Uterus (tissue), 2 donors: Measurements from ENCODE around the gene TNFRSF11A.

Source experiments
- POLR2A ChIP-seq, 2 donors: fragments of 450-650 bp; IDR thresholded peaks; one replicate each; pipeline ENCODE4 v1.6.1; 2016; ENCODE audit warnings: antibody characterized with exemption in 2 of 2, mild to moderate bottlenecking in 1 of 2, moderate library complexity in 1 of 2
- TF ChIP-seq, protein P1 (sequence below), 4 experiments: fragments of 200-600 bp in 2 of 4; fragments of 450-650 bp in 2 of 4; sonication (generic) in 2 of 4; IDR thresholded peaks; one replicate each; pipeline ENCODE4 v1.5.1; 2016 to 2019; ENCODE audit warnings: antibody characterized with exemption in 4 of 4, mild to moderate bottlenecking in 2 of 4, moderate library complexity in 1 of 4

DNA sequence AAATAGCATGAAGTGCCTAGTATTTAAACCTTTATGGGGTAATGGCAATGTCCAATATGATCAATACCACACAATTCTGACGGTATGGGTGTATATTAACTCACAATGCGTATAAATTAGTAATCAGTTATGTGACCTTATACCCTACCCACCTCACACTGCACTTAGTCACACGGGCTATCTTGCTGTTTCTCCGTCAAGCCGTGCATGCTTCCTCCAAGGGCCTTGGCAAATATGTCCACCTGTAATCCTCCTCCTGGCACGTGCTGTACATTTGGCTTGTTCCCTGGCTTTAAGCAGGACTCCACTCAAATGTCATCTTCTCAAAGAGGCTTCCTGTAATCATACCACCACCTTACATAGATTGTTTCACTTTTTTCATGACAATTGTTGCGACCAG lies 12.2 kb downstream of the TNFRSF11A start:
- TF ChIP-seq, protein P1, sequence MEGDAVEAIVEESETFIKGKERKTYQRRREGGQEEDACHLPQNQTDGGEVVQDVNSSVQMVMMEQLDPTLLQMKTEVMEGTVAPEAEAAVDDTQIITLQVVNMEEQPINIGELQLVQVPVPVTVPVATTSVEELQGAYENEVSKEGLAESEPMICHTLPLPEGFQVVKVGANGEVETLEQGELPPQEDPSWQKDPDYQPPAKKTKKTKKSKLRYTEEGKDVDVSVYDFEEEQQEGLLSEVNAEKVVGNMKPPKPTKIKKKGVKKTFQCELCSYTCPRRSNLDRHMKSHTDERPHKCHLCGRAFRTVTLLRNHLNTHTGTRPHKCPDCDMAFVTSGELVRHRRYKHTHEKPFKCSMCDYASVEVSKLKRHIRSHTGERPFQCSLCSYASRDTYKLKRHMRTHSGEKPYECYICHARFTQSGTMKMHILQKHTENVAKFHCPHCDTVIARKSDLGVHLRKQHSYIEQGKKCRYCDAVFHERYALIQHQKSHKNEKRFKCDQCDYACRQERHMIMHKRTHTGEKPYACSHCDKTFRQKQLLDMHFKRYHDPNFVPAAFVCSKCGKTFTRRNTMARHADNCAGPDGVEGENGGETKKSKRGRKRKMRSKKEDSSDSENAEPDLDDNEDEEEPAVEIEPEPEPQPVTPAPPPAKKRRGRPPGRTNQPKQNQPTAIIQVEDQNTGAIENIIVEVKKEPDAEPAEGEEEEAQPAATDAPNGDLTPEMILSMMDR (IDR thresholded peaks at IDR 0.05) = no peak
- TF ChIP-seq POLR2A (IDR thresholded peaks at IDR 0.05) = no peak
